AML-193 (cell line): ENCODE measurements around the gene PSMD9.

Experiments used
- DNase-seq, 2 experiments: peaks; one replicate each; lab custom pipeline; 2025; lab: John Stamatoyannopoulos, UW

The PSMD9 gene

DNA sequence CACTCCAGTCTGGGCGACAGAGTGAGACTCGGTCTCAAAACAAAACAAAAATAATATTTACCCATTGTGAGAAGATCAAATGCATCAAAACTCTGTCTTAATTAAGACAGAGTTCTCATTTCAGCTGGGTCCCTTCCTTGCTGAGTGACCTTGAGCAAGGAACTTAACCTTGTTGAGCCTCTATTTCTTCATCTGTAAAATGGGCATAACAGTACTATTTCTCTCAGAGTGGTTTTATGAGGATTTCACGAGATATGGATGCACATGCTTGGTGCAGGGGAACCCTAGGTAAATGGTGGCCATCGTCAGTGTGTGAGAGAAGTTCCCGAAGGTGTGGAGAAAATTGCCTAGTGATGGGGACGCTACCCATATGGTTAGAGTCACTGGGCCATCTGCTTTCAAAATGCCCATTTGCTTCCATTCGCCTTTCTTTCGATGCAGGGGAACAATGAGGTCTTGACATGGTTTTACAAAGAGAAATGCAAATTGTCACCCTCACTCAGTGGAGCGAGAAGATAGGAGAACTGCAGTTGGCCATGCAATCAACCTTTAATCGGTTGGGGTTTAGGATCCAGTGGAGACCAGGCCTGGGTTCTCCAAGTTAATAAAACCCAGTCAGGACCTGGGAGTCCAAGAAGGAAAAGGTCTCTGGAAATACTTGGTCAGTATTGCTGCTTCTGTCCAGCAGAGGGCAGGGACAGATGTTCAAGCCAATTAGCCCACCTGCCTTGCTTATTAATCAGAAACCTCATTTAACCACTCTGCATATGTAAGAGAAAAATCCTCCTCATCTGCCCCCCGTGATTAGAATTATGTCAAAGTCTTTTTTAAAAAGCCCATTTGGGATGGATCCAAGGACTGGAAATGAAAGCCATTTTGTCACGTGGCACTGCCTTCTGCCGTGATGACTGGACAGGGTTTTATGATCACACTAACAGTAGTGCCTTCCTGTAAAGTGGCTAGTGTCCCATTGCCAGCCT, 67.0 kb downstream of the PSMD9 start:
- DNase-seq = no peak

- DNase-seq = no peak
Observed at GRCh38 chr12:121957861-121958515, 69.4 kb downstream of the PSMD9 start.

GRCh38 chr12:121958541-121959240, 70.1 kb downstream of the PSMD9 start:
- DNase-seq = no peak

DNA sequence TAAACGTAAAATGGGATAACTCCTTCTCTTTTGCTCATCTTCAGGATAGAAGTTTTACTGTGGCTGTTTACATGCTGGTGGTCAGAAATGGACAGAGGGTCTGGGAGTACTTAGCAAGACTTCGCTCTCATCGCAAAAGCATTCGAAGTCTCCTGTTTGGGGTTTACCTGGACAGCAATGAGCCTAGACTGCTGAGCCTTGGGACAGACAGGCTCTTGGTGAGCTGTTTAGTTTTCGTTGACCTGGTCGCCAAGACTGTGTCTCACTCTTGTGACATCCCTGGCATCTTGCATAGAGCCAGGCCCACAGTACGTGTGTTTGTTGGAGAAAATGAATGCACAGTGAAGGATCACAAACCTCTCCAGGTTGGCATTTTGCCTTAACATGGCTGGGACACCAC, 72.0 kb downstream of the PSMD9 start:
- DNase-seq = no peak

DNA sequence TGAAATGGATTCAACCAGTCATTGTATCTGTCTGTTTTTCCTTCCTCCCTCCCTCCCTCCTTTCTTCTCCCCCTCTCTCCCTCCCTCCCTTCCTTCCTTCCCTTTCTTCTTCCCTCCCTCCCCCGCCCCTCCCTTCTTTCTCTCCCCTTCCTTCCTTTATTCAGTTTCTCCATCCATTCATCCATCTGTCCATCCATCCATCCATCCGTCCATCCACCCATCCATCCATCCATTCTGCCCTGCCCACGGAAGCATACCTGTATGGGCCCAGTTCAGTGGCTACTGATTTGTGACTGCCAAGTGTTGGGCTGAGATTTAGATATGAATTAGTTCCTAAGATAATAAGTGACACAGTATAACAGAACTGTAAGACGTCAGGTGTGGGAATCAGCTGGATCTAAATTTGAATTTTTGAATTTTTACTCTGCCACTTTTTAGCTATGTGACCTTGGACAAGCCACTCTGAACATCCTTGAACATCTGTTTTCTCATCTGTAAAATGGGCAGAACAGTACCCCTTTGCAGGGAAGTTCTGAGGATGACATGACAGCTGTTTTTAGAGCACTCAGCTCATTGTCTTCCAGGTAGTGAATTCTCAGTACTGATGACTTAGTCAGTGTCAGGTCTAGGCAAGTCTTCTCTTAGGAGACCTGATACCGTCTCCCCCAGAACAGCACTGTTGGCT, 72.7 kb downstream of the PSMD9 start:
- no peak for DNase-seq

GRCh38 chr12:121963341-121964018, 74.9 kb downstream of the PSMD9 start:
- DNase-seq = no peak

- DNase-seq = no peak
Observed at GRCh38 chr12:121964813-121965643, 76.4 kb downstream of the PSMD9 start.

DNA sequence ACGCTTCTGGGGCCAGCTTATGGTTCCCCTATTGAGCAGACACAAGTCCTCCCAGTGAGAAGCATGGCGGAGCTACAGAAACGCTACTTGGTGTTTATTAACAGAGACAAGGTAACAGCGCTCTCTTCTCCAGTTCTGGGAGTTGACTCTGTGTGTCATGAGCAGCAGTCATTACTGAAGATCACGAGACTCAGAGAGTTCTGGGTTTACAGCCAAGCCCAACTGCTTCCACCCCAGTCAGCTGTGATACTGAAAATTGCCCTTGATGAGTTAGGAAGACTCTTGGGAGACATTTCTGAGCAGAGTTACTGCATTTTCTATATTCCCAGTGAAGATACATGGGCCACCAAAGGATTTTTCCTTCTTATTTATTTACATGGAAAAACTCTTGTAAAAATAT, 78.4 kb downstream of the PSMD9 start:
- no peak for DNase-seq
